NCI-H2029 (cell line): Measurements from ENCODE around the gene APOL6.

Experiments
- DNase-seq: peaks from one replicate; lab custom pipeline; 2025; lab: John Stamatoyannopoulos, UW

APOL6 gene, protein sequence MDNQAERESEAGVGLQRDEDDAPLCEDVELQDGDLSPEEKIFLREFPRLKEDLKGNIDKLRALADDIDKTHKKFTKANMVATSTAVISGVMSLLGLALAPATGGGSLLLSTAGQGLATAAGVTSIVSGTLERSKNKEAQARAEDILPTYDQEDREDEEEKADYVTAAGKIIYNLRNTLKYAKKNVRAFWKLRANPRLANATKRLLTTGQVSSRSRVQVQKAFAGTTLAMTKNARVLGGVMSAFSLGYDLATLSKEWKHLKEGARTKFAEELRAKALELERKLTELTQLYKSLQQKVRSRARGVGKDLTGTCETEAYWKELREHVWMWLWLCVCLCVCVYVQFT

DNA sequence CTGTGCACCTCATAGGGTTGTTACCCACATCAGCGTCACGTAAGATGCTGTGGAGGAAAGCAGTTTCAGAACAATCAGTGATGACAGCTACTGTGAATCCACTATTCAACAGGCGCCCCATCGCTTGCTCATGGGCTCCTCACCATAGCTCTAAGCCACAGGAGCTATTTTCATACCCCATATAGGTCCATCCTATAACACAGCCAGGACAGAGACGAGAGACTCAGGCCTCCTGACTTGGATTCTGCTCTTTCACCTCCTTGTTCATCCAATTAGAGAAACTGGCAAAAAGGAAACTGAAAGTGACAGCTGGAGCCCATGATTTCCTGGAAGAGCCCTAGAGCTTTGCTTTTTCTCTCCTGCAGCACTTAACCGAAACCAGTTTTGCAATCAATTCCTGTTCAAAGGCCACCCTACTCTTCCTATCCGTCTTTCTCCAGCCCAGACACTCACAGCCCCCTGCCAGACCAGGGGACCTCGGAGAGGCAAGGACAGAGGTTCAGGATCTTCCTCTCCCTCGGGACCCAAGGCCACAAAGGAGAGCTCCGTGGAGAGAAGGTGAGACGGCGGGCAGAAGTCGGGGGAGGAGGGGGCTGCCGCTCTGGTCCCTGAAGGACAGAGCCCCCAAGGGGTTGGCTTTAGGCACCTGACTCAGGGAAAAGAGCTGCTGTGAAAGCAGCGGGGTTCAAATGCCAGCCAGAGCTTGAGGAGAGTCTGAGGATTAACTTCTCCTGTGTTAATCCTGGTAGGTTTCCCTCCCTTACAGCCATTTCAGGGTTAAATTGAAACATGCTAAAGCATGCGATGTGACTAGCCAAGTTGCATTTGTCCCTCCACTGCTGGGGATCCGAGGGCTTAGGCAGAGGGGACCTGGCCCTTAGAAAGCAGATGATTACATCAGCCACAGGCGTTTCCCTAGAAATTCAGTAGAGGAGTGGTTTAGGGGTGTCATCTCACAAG is at the start of gene APOL6:
APOL6 (plus strand) TSS at position 381 of the 960 bp plus-strand sequence. CDS start 7,980 bp downstream, outside the sequence.
- peak; percentile 66 for DNase-seq

DNA sequence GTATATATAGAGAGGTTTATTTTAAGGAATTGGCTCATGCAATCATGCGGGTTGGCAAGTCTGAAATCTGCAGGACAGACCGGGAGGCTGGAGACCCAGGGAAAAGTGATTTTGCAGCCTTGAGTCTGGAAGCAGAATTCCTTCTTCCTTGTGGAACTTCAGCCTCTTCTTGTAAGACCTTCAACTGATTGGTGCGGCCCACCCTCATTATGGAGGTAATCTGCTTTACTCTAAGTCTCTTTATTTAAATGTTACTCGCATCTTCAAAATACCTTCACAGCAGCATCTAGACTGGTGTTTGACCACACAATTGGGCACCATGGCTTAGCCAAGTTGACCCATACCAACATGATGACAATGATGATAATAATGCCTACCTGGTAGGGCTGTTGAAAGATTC is 48.9 kb upstream of the APOL6 start:
- DNase-seq: no peak

DNA sequence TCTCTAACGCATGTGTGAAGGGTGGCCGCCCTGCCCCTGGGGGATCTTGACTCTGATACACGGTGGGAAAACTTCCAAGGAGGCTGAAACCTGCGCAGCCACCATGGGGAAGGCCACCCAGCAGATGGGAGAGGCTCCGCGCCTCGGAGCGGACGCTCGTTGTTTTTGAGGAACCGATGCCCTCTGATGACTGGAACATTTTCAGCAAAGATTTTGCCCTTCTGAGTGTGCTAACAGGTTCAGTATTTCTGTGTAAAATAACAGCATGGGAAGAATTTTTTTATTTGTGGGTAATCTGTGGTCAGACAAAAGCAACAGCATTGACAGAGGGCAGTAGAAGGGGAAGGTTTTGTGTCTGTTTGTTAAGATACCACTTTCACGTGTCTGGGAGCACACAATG is 47.8 kb upstream of the APOL6 start:
- no peak for DNase-seq

DNA sequence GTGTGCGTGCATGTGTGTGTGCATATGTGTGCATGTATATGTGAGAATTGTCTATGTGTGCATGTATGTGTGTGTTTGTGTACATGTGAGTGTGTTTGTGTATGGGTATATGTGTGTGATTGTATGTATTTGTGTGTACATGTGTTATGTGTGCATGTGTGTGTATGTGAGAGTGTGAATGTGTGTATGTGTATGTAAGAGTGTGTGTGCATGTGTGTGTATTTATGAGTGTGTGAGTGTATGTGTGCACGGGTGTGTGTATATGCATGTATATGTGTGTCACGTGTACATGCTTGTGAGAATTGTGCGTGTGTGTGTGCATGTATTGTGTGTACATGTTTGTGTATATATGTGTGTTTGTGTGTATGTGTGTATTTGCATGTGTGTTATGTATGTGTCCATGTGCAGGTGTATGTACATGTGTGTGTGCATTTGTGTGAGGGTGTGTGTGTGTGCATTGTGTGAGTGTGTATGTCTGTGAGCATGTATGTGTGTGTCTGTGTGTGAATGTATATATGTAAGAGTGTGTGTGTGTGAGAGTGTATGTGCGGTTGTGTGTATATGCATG is 47.1 kb upstream of the APOL6 start:
- DNase-seq: no peak

DNA sequence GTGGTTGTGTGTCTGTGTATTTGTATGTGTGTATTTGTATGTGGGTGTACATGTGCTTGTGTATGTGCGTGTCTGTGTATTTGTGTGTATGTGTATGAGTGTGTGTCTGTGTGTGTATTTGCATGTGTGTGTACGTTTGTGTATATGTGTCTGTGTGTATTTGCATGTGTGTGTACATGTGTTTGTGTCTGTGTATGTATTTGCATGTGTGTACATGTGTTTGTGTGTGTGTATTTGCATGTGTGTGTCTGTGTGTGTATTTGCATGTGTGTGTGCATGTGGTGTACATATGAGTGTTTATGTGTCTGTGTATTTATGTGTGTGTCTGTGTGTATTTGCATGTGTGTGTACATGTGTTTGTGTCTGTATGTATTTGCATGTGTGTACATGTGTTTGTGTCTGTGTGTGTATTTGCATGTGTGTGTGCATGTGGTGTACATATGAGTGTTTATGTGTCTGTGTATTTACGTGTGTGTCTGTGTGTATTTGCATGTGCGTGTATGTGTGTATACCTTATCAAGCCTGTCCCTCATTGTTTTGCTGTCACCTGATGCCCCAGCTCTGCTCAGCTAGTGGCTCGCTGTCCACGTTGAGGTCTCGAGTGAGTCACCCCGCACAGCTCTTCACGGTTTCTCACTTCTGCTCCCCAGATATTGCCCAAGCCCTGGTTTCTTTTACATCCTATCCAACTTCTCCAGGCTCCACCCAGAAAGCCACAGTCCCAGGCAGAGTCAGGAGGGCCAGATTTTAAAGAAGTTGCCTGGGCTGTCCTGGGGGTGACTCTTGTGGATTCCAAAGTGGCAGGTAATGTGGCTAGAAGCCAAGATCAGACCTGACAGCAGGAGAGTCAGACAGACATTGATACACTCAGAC is 46.3 kb upstream of the APOL6 start:
- no peak for DNase-seq

DNA sequence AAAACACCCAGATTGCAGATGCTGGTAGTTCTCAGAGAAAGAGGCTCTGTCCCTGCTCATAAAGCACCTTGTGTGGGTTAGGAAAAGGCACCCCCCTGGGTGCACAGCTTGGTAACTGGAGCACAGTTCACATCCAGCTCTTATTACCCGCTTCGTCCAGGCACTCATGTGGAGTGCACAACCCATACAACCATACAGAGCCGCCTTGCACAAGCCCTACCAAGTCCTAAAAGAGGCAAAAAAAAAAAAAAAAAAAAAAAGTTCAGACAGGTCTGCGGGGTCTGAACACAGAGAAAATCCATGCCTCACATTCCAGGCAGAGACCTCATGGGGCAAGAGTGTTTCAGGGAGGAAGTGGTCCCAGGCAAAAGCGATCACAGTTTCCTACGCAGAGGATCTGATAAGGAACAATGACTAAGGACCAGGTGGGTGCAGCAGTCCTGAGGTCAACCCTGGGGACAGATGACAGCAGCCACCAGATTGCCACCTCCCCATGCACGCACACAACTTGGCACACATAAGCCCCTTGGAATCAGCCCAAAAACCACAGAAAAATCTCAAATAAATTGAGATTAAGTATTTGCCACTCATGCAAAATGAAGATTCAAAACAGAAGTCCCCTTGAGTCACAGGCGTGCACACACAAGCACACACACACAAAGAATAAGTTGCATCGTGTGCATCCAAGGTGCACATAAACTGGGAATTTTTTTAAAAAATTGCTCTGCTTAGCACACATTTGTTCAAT is 43.5 kb upstream of the APOL6 start:
- no peak for DNase-seq

DNA sequence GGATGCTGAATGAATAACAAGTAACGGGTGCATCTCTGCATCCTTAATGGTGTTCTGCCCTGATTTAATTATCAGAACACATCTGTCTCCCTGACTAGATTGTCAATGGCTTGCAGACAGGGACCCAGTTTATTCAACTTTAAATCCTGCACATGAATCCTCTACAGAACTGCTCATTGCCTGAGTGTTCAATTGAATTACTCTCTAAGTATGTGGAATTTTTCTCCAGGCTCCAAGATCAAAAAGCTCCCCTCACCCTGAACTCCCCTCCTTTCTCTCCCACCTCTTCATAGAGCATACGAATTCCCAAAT is 42.9 kb upstream of the APOL6 start:
- DNase-seq: no peak

DNA sequence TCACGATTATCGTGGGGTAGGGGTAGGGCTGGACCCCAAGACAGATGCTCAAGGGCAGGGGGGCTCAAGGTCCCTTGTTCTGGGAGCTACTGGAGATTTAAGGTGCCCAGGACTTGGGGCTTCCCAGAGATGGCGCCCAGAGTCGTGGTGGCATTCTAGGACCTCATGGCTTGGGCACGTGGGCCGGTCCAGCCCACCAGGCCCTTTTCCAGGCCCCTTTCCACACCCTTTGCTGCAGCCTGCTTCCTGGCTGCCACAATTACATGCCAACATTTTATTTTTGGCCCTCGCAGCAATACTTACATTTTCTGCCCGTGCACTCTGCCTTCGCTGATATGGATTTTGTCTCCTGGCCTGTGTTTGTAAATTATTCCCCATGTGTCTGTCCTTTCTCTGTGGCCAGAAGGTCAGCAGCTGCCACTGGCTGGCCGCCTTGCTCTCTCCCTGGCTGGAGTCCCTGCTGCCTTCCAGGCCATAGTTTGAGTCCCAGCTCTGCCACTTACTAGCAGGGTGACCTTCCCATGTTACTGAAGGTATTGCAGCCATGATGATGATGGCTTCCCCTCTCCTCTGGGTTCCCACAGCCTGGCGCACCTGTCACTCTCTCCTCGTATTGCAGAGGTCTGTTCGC is 42.3 kb upstream of the APOL6 start:
- DNase-seq: no peak

DNA sequence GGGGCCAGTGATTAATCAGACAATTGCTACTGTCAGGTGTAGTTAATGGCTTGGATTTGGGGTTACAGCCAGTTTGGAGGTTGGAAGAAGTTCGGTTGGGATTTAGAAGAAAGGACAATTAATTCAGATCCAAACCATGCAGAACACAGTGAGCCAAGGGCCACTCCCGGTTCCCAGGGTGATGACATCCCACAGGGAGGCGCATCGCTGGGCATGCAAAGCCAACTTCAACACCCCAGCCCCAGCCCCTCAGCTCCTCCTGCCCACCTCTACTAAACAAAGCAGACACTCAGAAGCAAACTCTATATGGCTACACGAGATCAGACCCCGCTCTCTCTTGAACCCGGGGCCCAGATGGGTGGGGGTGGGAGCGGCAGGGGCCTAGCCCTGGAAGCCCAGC is 41.3 kb upstream of the APOL6 start:
- no peak for DNase-seq

DNA sequence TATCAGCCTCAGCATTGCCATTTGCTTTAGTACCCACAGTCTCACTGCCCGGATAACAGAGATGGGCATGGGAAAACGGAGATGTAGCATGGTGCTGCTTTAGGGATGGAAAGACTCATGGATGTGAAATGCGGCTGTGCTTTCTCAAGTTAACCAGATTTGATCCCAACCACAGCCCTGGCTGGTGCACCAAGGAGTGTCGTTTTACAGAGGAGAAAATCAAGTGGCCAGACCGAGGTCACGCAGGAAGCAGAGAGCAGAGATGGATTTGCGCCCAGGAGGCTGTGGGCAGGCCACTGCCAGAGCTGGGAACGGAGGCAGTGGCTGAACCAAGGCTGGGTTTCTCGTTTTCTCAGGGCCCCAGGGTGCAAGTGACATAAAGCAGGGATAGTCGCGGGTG is 40.2 kb upstream of the APOL6 start:
- DNase-seq: no peak

DNA sequence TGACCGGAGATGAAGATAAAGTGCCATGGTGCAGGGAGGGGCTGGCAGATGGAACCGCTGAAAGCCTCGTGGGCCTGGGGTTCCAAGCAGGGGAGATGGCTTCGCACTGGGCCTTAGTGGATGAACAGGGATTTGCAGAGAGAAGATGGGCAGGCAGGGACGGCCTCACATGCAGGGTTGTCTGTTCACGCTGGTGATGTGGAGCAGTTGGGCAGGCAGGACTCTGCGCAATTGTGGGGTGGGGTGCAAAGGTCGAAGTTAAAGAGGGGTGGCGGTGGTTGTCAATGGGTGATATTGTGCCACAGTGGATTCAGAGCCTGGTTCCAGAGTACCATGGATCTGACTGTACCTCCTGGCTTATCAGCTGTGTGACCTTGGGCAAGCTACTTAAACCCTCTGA is 39.0 kb upstream of the APOL6 start:
- no peak for DNase-seq

DNA sequence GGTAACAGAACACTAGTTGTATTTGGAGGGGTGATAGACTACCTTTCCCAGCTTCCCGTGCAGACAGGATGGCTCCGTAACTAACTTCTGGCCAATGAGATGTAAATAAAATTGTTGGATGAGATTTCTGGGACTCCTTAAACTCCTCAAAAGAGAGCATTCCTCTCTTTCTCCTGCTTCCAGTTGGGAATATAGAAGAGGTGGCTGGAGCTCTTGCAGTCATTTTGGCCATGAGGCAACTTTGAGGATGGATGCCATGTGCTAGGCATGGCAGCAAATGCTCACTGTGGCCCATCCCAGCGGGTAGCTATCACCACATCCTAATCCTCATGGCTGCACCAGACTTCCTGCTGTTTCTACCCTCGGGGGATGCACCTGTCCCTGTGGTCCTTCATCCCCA is 38.5 kb upstream of the APOL6 start:
- no peak for DNase-seq

DNA sequence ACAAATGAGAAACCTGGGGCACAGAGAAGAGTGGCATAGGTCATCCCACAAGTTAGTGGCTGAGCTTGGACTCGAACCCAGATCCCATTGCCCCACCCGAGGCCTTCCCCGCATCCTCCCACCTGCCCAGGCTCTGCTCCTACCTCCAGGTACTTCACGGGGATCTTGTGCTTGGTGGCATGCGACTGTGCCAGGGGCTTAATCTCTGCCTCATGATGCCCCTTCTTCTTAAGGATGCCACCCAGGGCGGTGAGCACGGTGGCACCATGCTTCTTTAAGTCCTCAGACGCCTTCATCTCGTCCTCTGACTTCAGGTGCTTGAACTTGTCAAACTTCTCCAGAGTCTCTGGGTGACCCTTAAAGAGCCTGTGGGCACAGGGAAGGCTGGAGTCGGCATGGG is 37.5 kb upstream of the APOL6 start:
- no peak for DNase-seq

DNA sequence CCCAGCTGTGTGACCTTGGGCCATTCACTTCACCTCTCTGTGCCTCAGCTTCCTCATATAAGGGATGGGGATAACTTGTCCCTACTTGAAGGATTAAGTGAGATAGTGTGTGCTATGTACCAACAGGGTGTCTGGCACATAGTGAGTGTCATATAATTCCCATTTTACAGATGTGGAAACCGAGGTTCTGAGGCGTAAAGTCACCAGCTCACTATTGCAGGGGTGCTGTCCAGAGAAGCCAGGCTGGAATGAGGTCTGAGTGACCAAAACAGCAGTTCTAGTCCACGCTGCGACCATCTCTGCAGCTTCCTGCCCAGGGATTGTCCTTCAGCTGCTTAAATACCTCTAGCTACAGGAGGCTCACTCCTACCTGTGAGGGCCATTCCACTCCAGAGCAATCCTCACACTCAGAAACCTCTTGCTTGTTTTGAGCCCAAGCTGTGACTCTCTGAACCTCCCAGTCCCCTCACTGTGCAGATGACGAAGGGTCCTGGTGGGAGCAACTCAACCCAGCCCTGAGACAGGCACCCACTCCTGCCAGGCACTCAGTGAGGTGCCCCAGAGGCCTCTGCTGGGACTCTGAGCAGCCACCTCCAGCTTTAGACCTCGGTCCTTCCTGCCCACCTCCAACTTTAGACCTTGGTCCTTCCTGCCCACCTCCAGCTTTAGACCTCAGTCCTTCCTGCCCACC is 36.9 kb upstream of the APOL6 start:
- no peak for DNase-seq

DNA sequence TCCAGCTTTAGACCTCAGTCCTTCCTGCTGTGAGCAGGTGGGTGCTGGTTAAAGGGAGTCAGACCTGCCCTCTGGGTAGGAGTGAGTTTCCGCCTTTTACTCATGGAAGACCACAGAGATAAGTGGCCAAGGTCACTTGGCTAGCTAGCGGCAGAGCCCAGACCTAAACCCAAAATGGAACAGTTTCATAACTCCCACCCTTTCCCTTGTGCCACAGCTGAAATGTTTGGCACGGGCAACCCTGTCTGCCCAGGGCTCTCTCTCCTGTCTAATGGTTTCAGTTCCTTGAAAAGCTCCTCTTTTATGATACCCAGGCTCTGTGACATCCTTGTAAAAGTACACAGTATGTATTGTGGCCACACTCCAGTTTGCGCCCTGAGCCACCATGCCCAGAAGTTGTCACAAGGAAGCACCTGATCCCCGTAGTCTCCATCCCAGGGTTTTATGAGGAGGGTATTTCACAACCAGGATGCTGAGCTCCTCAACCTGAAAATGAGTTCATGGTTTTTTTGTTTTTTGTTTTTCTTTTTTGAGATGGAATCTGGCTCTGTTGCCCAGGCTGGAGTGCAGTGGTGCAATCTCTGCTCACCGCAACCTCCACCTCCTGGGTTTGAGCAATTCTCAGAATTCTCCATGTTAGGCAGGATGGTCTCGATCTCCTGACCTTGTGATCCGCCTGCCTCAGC is 36.2 kb upstream of the APOL6 start:
- no peak for DNase-seq

DNA sequence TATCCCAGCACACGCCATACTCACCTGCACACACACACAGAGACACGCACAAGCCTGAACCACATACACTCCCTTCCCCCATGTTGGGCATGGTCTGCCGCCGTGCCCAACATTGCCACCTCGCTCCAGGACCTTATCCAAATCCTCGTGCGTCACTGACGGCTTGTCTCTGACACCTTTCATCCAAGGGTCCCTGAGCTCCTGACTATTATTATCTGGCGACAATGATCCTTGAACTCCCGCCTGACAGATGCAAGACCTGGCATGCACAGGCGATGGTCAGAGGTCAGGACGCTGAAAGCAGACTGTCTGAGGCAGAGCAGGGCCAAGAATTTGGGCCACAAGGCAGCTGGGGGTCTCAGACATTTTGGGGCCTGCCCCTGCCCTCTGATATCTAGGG is 35.3 kb upstream of the APOL6 start:
- no peak for DNase-seq

DNA sequence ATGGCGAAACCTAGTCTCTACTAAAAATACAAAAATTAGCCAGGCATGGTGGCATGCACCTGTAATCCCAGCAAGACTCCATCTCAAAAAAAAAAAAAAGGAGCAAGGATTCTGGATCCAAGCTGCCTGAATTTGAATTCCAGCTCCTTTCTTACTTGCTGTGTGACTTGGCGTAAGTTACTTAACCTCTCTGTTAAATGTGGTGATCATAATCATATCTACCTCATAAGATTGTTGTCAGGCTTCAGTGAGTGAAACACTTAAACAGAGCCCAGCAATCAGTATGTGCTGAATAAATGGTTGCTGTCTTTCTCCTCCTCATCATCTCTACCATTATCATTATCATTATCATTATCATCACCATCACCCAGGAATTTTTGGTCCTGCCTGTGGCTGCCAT is 33.8 kb upstream of the APOL6 start:
- DNase-seq: no peak

DNA sequence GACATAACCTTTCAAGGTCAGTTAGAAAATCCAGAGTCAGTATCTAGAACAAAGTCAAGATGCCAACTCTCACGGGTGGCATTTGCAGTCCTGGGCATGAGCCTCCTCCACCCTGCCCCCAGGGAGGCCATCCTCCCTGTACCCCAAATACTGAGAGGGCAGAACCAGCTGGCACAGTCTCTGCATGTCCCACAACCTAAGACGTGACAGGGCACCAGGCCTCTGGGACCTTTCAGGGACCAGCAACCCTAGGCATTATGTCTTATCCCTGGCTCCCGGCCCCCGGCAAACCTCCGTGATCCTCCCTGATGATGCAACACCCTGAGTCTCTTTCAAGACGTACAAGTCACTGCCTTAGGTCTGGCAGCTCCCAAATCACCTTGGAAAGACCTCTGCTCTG is 33.1 kb upstream of the APOL6 start:
- no peak for DNase-seq

DNA sequence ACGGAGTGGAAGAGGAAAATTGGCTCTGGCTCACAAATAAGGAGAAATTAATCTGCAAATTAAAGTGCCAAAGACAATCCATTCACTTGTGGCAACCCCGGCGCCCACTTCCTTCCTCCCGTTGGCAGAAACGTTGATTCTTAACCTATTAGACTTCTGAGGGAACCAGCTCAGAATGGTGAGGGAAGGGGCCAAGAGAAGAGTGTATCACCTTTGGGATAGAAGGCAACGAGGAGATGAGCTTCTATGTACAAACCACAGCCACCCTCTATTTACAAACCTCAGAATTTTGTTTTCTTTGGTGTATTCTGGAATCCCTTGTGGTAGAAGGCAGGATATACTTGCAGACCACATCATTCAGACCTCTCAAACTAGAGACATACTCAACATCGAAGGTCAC is 32.2 kb upstream of the APOL6 start:
- DNase-seq: no peak
